Left ventricle myocardium inferior (tissue), 1 donor: Measurements from ENCODE around the gene CNOT3. TPM values are rescaled to one million over a fixed set of nuclear protein-coding genes. Genes with fewer than 3 reads are reported as not detected.
"Not testable (repeated sequence)": the region's sequence is repeated elsewhere in the genome, so short reads cannot be mapped to it uniquely, and the experiment has no call there.

Experiments
- DNase-seq: peaks from one replicate; pipeline ENCODE4 v3.0.0-alpha.2; 2020
- H3K27ac ChIP-seq: fragments of 200-600 bp; replicated peaks from 2 replicates; pipeline ENCODE4 v1.8.0; 2021
- H3K27me3 ChIP-seq: fragments of 200-600 bp; 2 replicates; pipeline ENCODE4 v1.8.0; 2021; ENCODE audit warnings: low read depth
- H3K36me3 ChIP-seq: fragments of 200-600 bp; 2 replicates; pipeline ENCODE4 v1.8.0; 2021
- H3K4me1 ChIP-seq: fragments of 200-600 bp; 2 replicates; pipeline ENCODE4 v1.8.0; 2021
- H3K4me3 ChIP-seq: fragments of 200-600 bp; 2 replicates; pipeline ENCODE4 v1.8.0; 2021; ENCODE audit warnings: mild to moderate bottlenecking, moderate library complexity
- H3K9me3 ChIP-seq: fragments of 200-600 bp; replicated peaks from 2 replicates; pipeline ENCODE4 v1.8.0; 2021
- intact Hi-C: fragments of 100-400 bp; cut with micrococcal nuclease; formaldehyde crosslinking; loops from one replicate; pipeline ENCODE4 v1.11.0; 2022
- total RNA-seq: library from RNA; stranded (reverse); fragmentation: NEBNext Ultra II Directional; extraction: Animal tissue kit (Norgen Biotek cat#: 25700); gene quantifications from one replicate; pipeline ENCODE4 v1.2.1, GENCODE V29; 2021
- TF ChIP-seq, protein P1 (sequence below): fragments of 200-600 bp; IDR thresholded peaks from 2 replicates; pipeline ENCODE4 v1.8.0; 2021; ENCODE audit warnings: antibody characterized with exemption, mild to moderate bottlenecking, borderline replicate concordance
- donor health status: DM: no; HTN: yes; CAD: no; lungs with severe emphysema.

CNOT3 gene
- total RNA-seq, 1 donor from 2014 or later, result 19.5 TPM

DNA sequence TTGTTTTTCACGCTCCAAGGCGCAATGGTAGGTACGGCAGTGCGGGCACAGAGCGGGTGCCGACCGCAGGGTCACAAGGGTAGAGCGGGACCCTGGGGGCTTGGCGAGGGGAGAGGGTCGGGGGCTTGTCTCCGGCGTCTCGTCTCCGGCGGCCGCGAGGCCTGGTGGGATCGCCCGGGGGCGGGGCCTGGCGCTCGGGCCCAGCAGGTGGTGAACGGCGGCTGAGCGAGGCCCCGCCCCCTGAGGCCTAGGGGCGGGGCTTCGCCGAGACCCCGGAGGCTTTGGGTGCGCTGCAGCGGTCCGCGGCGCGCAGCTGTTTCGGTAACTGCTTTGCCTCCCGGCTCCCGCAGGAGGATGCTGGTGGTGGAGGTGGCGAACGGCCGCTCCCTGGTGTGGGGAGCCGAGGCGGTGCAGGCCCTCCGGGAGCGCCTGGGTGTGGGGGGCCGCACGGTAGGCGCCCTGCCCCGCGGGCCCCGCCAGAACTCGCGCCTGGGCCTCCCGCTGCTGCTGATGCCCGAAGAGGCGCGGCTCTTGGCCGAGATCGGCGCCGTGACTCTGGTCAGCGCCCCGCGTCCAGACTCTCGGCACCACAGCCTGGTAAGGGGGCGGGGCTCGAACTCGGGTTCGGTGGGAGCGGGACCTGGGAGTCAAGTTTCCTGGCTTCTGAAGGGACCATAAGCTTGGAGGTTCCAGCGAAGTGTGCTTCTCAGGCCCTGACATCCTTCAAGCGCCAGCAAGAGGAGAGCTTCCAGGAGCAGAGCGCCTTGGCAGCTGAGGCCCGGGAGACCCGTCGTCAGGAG, 53.6 kb downstream of the CNOT3 start, which contains the start of gene TSEN34:
Gene TSEN34, plus strand, starts transcription at position 298 of the 800 bp plus-strand sequence. Its CDS starts 57 bp downstream, at position 355.
- intact Hi-C loops, result no loop called here
- Histone ChIP-seq H3K4me3 (peak within 1 kb of the TSS; percentile 91), H3K27me3 (no peaks in the 10 kb centered on the region), H3K9me3 (no peaks in the 10 kb centered on the region), H3K27ac (peak within 1 kb of the TSS; percentile 100), H3K36me3 (peaks cover 27% of the 10 kb centered on the region), H3K4me1 (peaks cover 36% of the 10 kb centered on the region)
- TF ChIP-seq, protein P1, sequence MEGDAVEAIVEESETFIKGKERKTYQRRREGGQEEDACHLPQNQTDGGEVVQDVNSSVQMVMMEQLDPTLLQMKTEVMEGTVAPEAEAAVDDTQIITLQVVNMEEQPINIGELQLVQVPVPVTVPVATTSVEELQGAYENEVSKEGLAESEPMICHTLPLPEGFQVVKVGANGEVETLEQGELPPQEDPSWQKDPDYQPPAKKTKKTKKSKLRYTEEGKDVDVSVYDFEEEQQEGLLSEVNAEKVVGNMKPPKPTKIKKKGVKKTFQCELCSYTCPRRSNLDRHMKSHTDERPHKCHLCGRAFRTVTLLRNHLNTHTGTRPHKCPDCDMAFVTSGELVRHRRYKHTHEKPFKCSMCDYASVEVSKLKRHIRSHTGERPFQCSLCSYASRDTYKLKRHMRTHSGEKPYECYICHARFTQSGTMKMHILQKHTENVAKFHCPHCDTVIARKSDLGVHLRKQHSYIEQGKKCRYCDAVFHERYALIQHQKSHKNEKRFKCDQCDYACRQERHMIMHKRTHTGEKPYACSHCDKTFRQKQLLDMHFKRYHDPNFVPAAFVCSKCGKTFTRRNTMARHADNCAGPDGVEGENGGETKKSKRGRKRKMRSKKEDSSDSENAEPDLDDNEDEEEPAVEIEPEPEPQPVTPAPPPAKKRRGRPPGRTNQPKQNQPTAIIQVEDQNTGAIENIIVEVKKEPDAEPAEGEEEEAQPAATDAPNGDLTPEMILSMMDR, result no peak
- DNase-seq, result peak; percentile 88

- intact Hi-C loops, result no loop called here
- H3K27ac ChIP-seq, result peak overlapping the region; percentile 100
- TF ChIP-seq, protein P1, result no peak
- peak overlapping the region; percentile 91 for H3K4me3 ChIP-seq
- H3K27me3 ChIP-seq, result no peaks in the 10 kb centered on the region
- H3K36me3 ChIP-seq, result peaks cover 27% of the 10 kb centered on the region
- H3K4me1 ChIP-seq, result peaks cover 36% of the 10 kb centered on the region
- no peak for DNase-seq
- no peaks in the 10 kb centered on the region for H3K9me3 ChIP-seq
These were observed 54.4 kb downstream of the CNOT3 start for GRCh38 chr19:54191811-54192453.

DNA sequence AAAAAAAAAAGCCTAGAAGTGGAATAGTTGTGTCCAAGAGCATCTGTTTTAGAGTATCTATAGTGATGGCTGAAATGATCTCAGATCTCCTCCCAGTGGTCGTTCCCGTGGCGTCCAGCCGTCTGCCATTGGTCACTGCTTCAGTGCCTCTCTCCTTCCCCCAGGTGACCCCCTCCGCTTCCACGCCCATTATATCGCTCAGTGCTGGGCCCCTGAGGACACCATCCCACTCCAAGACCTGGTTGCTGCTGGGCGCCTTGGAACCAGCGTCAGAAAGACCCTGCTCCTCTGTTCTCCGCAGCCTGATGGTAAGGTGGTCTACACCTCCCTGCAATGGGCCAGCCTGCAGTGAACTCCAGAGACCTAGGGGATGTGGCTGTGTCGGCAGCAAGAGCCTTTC, 55.4 kb downstream of the CNOT3 start:
- no peaks in the 10 kb centered on the region for H3K27me3 ChIP-seq
- intact Hi-C loops, result no loop called here
- TF ChIP-seq, protein P1, result no peak
- no peak overlapping the region for H3K27ac ChIP-seq
- H3K9me3 ChIP-seq, result no peaks in the 10 kb centered on the region
- DNase-seq, result no peak
- no peak overlapping the region for H3K4me3 ChIP-seq
- peaks cover 27% of the 10 kb centered on the region for H3K36me3 ChIP-seq
- H3K4me1 ChIP-seq, result peaks cover 35% of the 10 kb centered on the region

GRCh38 chr19:54194463-54194862, 56.9 kb downstream of the CNOT3 start:
- H3K9me3 ChIP-seq, intact Hi-C loops, DNase-seq, H3K27ac ChIP-seq, H3K27me3 ChIP-seq, H3K4me3 ChIP-seq: not testable (repeated sequence)
- Histone ChIP-seq H3K36me3 (peaks cover 27% of the 10 kb centered on the region), H3K4me1 (peaks cover 21% of the 10 kb centered on the region)

GRCh38 chr19:54196536-54196935, 59.0 kb downstream of the CNOT3 start:
- DNase-seq, result no peak
- Histone ChIP-seq H3K27me3 (no peaks in the 10 kb centered on the region), H3K27ac (no peak overlapping the region), H3K4me1 (peaks cover 30% of the 10 kb centered on the region), H3K9me3 (no peaks in the 10 kb centered on the region), H3K4me3 (no peak overlapping the region), H3K36me3 (peaks cover 29% of the 10 kb centered on the region)
- TF ChIP-seq, protein P1, result no peak
- intact Hi-C loops, result no loop called here

GRCh38 chr19:54197121-54197520, 59.6 kb downstream of the CNOT3 start:
- Histone ChIP-seq H3K27ac (no peak overlapping the region), H3K27me3 (no peaks in the 10 kb centered on the region), H3K4me1 (peaks cover 30% of the 10 kb centered on the region), H3K4me3 (no peak overlapping the region), H3K9me3 (no peaks in the 10 kb centered on the region), H3K36me3 (peaks cover 34% of the 10 kb centered on the region)
- intact Hi-C loops, result no loop called here
- TF ChIP-seq, protein P1, result no peak
- no peak for DNase-seq
